ENCODE results near the gene URB1. TPM values are rescaled to one million over a fixed set of nuclear protein-coding genes. Genes with fewer than 3 reads are reported as not detected.
A peak's percentile ranks its signal among the peaks of the same experiment; 100 is the strongest.
"Not testable (repeated sequence)": the region's sequence is repeated elsewhere in the genome, so short reads cannot be mapped to it uniquely, and the experiment has no call there.

Gene URB1
- polyA plus RNA-seq, 12 donors: 11.3 to 19.3 (median 13.2) TPM; not detected in 1

- DNase-seq: no peak
Measured at GRCh38 chr21:32298658-32299081, 94.1 kb downstream of the URB1 start, which contains the start of gene MRAP. Gene MRAP, plus strand, starts transcription at chr21:32298855. Its CDS starts 117 bp downstream, at chr21:32298972.

GRCh38 chr21:32298148-32298559 is 94.7 kb downstream of the URB1 start:
- DNase-seq: no peak

- no peak for DNase-seq
Measured at GRCh38 chr21:32297449-32297848, 95.4 kb downstream of the URB1 start.

- DNase-seq: no peak
Measured at GRCh38 chr21:32285476-32285875, 107.3 kb downstream of the URB1 start.

GRCh38 chr21:32282992-32283391 is 109.8 kb downstream of the URB1 start:
- no peak for DNase-seq

- DNase-seq: no peak
Measured at GRCh38 chr21:32281531-32281930, 111.3 kb downstream of the URB1 start.

- no peak for DNase-seq
Measured at GRCh38 chr21:32279377-32279680, 113.5 kb downstream of the URB1 start.

- DNase-seq: peak; percentile 97
Measured at GRCh38 chr21:32278518-32279376, 114.1 kb downstream of the URB1 start, which contains the start of gene MIS18A. Gene MIS18A, minus strand, starts transcription at chr21:32279049. Its CDS starts 35 bp downstream, at chr21:32279014.

- no peak for DNase-seq
Measured at GRCh38 chr21:32278103-32278502, 114.7 kb downstream of the URB1 start.

- DNase-seq: no peak
Measured at GRCh38 chr21:32276671-32277070, 116.1 kb downstream of the URB1 start.

- no peak for DNase-seq
Measured at GRCh38 chr21:32270748-32271147, 122.1 kb downstream of the URB1 start.

GRCh38 chr21:32265321-32265720 is 127.5 kb downstream of the URB1 start:
- DNase-seq: not testable (repeated sequence)

- DNase-seq: no peak
Measured at GRCh38 chr21:32261929-32262328, 130.9 kb downstream of the URB1 start.

Other genes with a start within 250 kb of the URB1 start
- gene MIS18A, start 114.0 kb downstream of the URB1 start, polyA plus RNA-seq (ENCODE audit: insufficient read length in 12 of 12): 10 to 100 TPM in 6 of 12 donors, 1 to 10 TPM in 5, not detected in 1; 7.6 to 14.0 (median 10.2) TPM
- gene MRAP, start 94.2 kb downstream of the URB1 start, polyA plus RNA-seq (ENCODE audit: insufficient read length in 12 of 12): under 1 TPM in 1 of 12 donors, not detected in 11; 0.25 TPM
- gene EVA1C, start 19.7 kb upstream of the URB1 start, polyA plus RNA-seq (ENCODE audit: insufficient read length in 12 of 12): 1 to 10 TPM in 10 of 12 donors, not detected in 2; 1.8 to 4.8 (median 2.7) TPM
- gene TCP10L, start 192.5 kb upstream of the URB1 start, polyA plus RNA-seq (ENCODE audit: insufficient read length in 12 of 12): 1 to 10 TPM in 5 of 12 donors, under 1 TPM in 5, not detected in 2; 0.50 to 1.4 (median 1.0) TPM
- gene CFAP298, start 219.4 kb upstream of the URB1 start, polyA plus RNA-seq (ENCODE audit: insufficient read length in 12 of 12): 10 to 100 TPM in 11 of 12 donors, not detected in 1; 24.0 to 38.5 (median 28.6) TPM

All from muscle of arm (tissue), 12 donors.